Right cardiac atrium (tissue), 5 donors: ENCODE data around the gene TOMM20L. TPM values are rescaled to one million over a fixed set of nuclear protein-coding genes. Genes with fewer than 3 reads are reported as not detected.
"Not testable (repeated sequence)": the region's sequence is repeated elsewhere in the genome, so short reads cannot be mapped to it uniquely, and the experiment has no call there.

Source experiments
- ATAC-seq, 2 donors: fragments of 200-7000 bp; cut with Tn5 transposase; one replicate each; pipeline versions ENCODE4 v1.8.0 to v1.9.1; 2020; ENCODE audit warnings: moderate library complexity in 2 of 2, mild to moderate bottlenecking in 1 of 2
- DNase-seq, 3 donors: peaks; one replicate each; pipeline ENCODE4 v3.0.0-alpha.2; 2020
- H3K27ac ChIP-seq: one replicate; pipeline ENCODE4 v1.5.1; 2013; ENCODE audit warnings: mild to moderate bottlenecking, low read length, control low read depth, moderate library complexity
- H3K27me3 ChIP-seq: one replicate; pipeline ENCODE4 v1.6.1; 2013; ENCODE audit not compliant: control insufficient read depth, insufficient read depth
- H3K4me1 ChIP-seq: one replicate; pipeline ENCODE4 v1.6.1; 2013; ENCODE audit warnings: low read length; ENCODE audit not compliant: control insufficient read depth, insufficient read depth
- H3K4me3 ChIP-seq: one replicate; pipeline ENCODE4 v1.5.1; 2013; ENCODE audit warnings: low read length, control low read depth
- H3K9me3 ChIP-seq: one replicate; pipeline ENCODE4 v1.6.1; 2013; ENCODE audit warnings: low read length; ENCODE audit not compliant: control insufficient read depth
- WGBS: extraction: QIAGEN DNeasy Blood & Tissue Kit; methylation state at CpG from one replicate; pipeline ENCODE4 v1.1.7; 2013; 5-methylcytosine and 5-hydroxymethylcytosine counted together
- intact Hi-C, 4 donors: fragments of 100-400 bp; cut with DNase I; formaldehyde crosslinking; loops; one replicate each; pipeline versions ENCODE4 v1.11.0 to v1.14.0; 2022 to 2023
- long read RNA-seq, 4 donors: library from polyadenylated mRNA; unstranded; transcript quantifications; one replicate each; pipeline ENCODE4 v2.0.0, GENCODE V29; 2020 to 2021
- polyA plus RNA-seq: library from polyadenylated mRNA; stranded (reverse); fragments of 200-250 nt; gene quantifications from one replicate; pipeline ENCODE4 v1.2.3, GENCODE V29; 2013
- total RNA-seq, 4 donors: library from RNA; stranded (reverse); fragmentation: NEBNext Ultra II Directional; extraction: Animal tissue kit (Norgen Biotek cat#: 25700); gene quantifications; one replicate each; pipeline ENCODE4 v1.2.1, GENCODE V29; 2021
- donor health status: healthy with polysubstance abuse.
- donor health status: DM: no; HTN: yes; CAD: no.
- donor health status: DM: no; HTN: no; CAD: no.
- donor health status: DM: no; HTN: yes; CAD: no; lungs with severe emphysema.
- donor health status: DM: yes; HTN: yes; CAD: no.

Gene TOMM20L
- total RNA-seq (not detected), polyA plus RNA-seq (not detected)
- long read RNA-seq, donor 1: 0 reads
- long read RNA-seq, donor 2: 0 reads
- long read RNA-seq, donor 3: 0 reads
- long read RNA-seq, donor 4: 0 reads

DNA sequence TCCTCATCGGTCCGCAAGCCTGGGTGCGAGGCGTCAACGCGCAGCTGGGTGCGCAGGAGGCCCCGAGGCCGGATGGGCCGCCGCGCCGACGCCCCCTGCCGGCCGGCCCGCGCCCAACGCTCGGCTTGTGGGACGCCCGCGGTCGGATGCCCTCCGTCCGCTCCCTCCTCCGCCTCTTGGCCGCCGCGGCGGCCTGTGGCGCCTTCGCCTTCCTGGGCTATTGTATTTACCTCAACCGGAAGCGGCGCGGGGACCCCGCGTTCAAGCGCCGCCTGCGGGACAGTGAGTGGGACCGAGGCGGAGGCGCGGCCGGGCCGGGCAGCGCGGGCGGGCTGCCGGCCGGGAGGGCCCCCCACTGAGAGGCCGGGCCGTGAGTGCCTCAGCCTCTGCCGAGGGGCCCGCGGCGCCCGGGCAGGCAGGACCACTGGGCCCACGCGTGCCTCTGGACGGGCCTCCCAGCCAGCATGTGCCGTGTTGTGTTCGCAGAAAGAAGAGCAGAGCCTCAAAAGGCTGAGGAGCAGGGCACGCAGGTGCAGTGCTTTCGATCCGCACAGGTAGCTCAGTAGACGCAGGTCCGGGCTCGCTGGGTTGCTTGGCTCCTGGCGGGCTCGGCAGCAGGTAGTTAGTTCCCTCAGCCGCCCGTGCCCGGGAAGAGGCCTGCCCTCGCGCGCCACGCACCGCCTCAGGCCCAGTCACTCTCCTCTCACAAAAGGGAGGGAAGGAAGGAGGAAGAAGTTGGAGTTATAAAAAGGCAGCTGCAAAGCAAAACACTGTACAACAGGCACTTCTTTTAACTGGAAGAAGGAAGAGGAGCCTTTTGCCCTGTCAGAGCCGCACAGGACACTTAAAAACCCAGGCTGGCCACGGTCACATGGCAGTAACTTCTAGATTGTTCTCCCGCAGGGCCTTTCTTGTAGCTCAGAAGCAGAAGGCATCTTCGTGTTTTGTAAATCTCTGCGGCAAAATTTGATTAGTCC is at the start of gene TOMM20L:
Gene TOMM20L (plus strand): TSS at position 119 of the 977 bp plus-strand sequence. CDS start 28 bp downstream, at position 147.
- H3K9me3 ChIP-seq: no peaks in the 10 kb centered on the region
- 9% methylated on average over 86 of the region's 86 CpGs for WGBS

DNA sequence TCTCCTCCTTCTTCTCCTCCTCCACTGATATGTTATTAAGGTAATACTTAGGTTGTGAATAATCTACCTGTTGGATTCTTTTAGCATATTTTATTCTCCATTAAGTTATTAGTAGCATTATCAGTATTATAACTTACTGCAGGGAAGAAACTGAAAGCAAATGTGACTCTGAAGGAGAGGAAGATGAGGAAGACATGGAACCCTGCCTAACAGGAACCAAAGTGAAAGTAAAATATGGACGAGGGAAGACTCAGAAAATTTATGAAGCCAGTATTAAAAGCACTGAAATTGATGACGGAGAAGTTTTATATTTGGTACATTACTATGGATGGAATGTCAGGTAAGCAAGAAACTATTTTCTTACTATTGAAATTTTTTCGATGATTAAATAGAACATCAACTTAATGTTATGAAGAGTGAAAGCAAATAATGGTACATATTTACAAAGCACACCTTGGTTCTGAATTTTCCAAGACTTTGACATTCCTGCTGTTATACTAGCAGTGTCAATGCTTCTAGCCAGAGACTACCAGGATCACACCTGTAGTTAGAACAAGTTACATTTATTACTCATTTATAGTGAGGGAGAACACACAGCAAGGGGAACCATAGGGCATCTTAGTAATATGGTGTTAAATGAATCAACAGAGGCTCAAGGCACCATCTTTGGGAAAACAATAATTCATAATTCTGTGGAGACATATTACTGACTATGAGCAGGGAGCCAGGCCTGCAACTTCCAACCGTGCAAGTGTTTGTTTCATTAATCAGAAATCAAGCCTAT is 42.0 kb upstream of the TOMM20L start:
- ATAC-seq (no peak), DNase-seq (no peak)
- intact Hi-C loops: no loop called here
- H3K27me3 ChIP-seq: no peaks in the 10 kb centered on the region
- H3K4me3 ChIP-seq: peak overlapping the region; percentile 7
- H3K27ac ChIP-seq: no peak overlapping the region
- H3K9me3 ChIP-seq: no peaks in the 10 kb centered on the region
- H3K4me1 ChIP-seq: no peaks in the 10 kb centered on the region
- WGBS: 72% methylated on average over 4 of the region's 4 CpGs

More for the DNA sequence above, at the start of gene TOMM20L:
- Histone ChIP-seq H3K27ac (peak within 1 kb of the TSS; percentile 5), H3K4me1 (no peaks in the 10 kb centered on the region), H3K4me3 (peak within 1 kb of the TSS; percentile 58), H3K27me3 (no peaks in the 10 kb centered on the region)
- peak; percentile 95 to 97 for ATAC-seq
- intact Hi-C loops: no loop called here
- peak; percentile 78 to 91 (median 91) for DNase-seq

DNA sequence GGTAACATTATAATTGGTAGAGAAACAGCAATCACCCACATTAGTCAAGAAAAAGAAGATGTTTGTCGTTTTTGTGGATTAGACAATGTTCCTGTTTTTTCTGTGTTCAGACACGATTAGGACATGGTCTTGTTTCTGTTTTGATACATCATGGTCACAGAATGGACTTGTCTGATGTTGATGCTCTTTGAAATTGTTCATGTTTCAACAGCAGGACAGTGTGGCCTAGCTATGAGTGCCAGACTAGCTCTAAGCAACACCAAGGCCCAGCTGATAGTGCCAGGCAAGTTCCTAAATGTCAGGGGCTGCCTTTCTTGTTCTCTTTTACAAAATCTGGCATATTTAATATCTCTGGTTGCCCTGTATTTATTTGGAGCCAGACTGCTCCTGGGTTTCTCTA is 40.9 kb upstream of the TOMM20L start:
- H3K9me3 ChIP-seq: no peaks in the 10 kb centered on the region
- no peaks in the 10 kb centered on the region for H3K4me1 ChIP-seq
- intact Hi-C loops: no loop called here
- WGBS: 83% methylated on average over 2 of the region's 2 CpGs
- ATAC-seq: no peak
- H3K4me3 ChIP-seq: no peak overlapping the region
- no peaks in the 10 kb centered on the region for H3K27me3 ChIP-seq
- no peak for DNase-seq
- H3K27ac ChIP-seq: no peak overlapping the region

DNA sequence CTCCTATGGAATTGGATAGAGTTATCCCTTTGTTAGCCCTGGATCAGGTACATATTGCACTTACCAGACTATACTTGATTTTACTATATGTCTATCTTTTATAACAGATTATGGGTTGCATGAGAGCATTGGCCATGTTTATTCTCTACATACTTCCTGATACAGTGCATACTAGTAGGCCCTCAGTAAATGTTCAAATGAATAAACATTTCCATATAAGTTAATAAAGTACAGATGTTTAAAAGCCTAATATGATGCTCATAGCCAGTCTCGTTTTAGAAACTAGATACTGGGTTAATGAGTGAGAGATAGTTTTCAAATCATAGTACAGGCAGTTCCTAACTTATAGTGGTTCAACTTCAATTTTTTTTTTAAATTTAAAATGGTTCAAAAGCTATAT is 39.5 kb upstream of the TOMM20L start:
- DNase-seq (no peak), ATAC-seq (no peak)
- H3K4me3 ChIP-seq: no peak overlapping the region
- intact Hi-C loops: no loop called here
- WGBS: 93% methylated on average over 1 of the region's 1 CpG
- no peaks in the 10 kb centered on the region for H3K27me3 ChIP-seq
- H3K4me1 ChIP-seq: no peaks in the 10 kb centered on the region
- no peaks in the 10 kb centered on the region for H3K9me3 ChIP-seq
- H3K27ac ChIP-seq: no peak overlapping the region

DNA sequence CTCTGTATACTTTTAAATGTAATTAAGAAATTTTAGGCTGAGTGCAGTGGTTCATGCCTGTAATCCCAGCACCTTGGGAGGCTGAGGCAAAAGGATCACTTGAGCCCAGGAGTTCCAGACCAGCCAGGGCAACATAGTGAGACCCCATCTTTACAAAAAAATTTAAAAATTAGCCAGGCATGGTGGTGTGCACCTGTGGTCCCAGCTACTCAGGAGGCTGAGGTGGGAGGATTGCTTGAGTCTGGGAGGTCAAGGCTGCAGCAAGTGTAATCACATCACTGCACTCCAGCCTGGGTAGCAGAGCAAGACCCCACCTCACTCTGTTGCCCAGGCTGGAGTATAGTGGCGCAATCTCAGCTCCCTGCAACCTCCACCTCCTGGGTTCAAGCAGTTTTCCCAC is 33.5 kb upstream of the TOMM20L start:
- WGBS: 100% methylated on average over 1 of the region's 1 CpG
- DNase-seq, H3K9me3 ChIP-seq, H3K4me1 ChIP-seq, H3K4me3 ChIP-seq, H3K27me3 ChIP-seq, H3K27ac ChIP-seq, ATAC-seq, intact Hi-C loops: not testable (repeated sequence)

DNA sequence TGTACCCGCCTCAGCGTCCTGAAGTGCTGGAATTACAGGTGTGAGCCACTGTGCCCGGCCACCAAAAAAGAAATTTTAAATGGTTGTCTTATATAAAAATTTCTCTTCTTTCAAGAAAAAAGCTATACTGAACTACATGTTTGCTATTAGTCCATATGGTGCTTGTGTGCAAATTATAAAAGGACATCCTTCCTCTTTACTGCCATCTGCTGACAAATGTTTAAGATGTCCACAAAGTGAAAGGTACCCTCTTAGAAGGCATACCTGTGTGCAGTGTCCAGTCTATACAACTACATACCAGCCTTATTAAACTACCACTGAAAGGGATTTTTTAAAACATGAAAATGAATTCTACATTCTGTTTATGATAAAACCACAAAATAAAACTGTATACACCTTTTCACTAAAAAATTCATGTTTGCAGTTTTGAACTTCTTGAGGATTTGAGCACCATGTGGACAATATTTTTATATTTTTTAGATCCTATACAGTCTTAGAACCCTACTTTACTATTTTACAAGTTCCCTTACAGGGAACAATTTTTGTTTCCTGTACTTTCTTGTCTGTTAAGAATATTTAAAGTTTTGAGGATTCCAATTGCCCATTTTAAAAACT is 32.8 kb upstream of the TOMM20L start:
- 90% methylated on average over 3 of the region's 3 CpGs for WGBS
- no peak for ATAC-seq

DNA sequence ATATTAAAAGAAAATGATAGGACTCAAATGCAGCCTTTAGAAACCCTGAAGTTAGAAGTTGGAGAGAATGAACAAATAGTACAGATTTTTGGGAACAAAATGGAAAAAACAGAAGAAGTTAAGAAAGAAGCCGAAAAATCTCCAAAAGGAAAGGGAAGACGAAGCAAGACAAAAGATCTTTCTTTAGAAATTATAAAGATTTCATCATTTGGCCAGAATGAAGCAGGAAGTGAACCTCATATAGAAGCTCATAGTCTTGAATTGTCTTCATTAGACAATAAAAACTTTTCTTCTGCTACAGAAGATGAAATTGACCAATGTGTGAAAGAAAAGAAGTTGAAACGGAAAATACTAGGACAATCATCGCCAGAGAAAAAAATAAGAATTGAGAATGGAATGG is 31.4 kb upstream of the TOMM20L start:
- Histone ChIP-seq H3K4me3 (no peak overlapping the region), H3K4me1 (no peaks in the 10 kb centered on the region), H3K27me3 (no peaks in the 10 kb centered on the region), H3K27ac (no peak overlapping the region), H3K9me3 (no peaks in the 10 kb centered on the region)
- WGBS: 71% methylated on average over 4 of the region's 4 CpGs
- DNase-seq: no peak
- ATAC-seq: no peak
- intact Hi-C loops: no loop called here

More for the DNA sequence above, 32.8 kb upstream of the TOMM20L start:
- H3K27me3 ChIP-seq: no peaks in the 10 kb centered on the region
- DNase-seq: no peak
- intact Hi-C loops: no loop called here
- no peak overlapping the region for H3K27ac ChIP-seq
- H3K9me3 ChIP-seq: no peaks in the 10 kb centered on the region
- no peak overlapping the region for H3K4me3 ChIP-seq
- H3K4me1 ChIP-seq: no peaks in the 10 kb centered on the region

DNA sequence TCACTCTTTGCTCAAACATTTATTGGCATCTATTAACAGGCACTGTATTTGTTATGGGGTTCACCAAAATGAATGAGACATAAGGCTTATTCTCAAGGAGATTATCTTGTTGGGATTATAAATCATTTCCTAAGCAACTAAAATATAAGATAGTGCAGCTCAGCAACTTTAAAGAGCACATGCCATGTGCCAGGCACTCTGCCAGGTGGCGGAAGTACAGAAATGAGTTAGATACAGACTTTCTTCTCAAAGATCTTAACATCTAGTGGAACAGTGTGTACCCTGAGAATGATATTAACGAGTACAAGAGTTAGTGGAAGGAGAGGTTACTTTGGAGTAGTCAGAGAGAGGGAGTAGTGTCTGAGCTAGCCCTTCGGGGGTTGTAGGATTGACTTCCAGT is 28.4 kb upstream of the TOMM20L start:
- intact Hi-C loops: no loop called here
- H3K4me3 ChIP-seq: no peak overlapping the region
- no peaks in the 10 kb centered on the region for H3K4me1 ChIP-seq
- DNase-seq (peak in 1 of 3 donors; percentile 58), ATAC-seq (no peak)
- 71% methylated on average over 3 of the region's 3 CpGs for WGBS
- no peaks in the 10 kb centered on the region for H3K27me3 ChIP-seq
- H3K27ac ChIP-seq: no peak overlapping the region
- H3K9me3 ChIP-seq: no peaks in the 10 kb centered on the region

DNA sequence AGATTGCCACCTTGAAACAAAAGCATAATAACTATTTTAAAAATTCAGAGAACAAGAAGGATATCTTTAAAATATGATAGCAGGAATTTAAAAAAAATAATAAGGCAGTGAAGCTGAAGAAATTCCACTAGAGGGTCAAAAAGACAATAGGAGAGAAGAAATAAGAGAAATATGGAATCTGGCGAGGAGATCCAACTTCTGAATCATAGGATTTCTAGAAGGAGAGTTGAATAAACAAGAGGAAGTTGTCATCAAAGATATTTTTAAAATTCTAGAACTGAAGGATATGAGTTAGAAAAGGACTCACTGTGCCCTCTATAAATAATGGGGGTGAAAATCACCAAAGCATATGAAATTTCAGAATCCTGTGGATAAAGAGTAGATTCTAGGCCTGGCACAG is 26.8 kb upstream of the TOMM20L start:
- intact Hi-C loops: no loop called here
- Histone ChIP-seq H3K4me3 (no peak overlapping the region), H3K27me3 (no peaks in the 10 kb centered on the region)

DNA sequence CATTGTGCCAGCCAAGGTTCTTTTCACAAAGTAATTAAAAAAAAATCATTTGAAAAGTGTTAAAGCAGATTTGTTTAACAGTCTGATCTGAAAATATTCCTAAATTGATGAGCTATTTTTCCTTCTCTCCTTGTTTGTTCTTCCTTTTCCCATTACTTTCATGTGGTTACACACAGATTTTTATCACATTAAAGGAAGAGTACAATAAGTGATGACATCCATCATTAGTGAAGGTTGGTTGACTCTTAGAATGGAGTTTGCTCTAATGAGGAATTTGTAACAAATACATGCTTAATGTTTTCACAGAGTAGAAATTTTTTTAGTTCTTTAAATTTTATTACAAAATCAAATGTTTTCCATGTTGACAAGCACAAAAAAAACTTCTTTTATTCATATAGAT is 18.9 kb upstream of the TOMM20L start:
- H3K4me1 ChIP-seq: no peaks in the 10 kb centered on the region
- ATAC-seq (no peak), DNase-seq (no peak)
- intact Hi-C loops: no loop called here
- H3K27me3 ChIP-seq: no peaks in the 10 kb centered on the region
- no peak overlapping the region for H3K4me3 ChIP-seq
- H3K9me3 ChIP-seq: no peaks in the 10 kb centered on the region
- H3K27ac ChIP-seq: no peak overlapping the region

More for the DNA sequence above, 26.8 kb upstream of the TOMM20L start:
- Histone ChIP-seq H3K27ac (no peak overlapping the region), H3K9me3 (no peaks in the 10 kb centered on the region), H3K4me1 (no peaks in the 10 kb centered on the region)
- ATAC-seq: no peak
- DNase-seq: no peak
- WGBS: 88% methylated on average over 1 of the region's 1 CpG
